AG20443 (cell line): ENCODE results near the gene DYRK2.

ENCODE experiments used
- DNase-seq: peaks from one replicate; pipeline ENCODE4 v3.0.0; 2012; ENCODE audit warnings: low spot score, mixed read lengths

Gene DYRK2

GRCh38 chr12:67704071-67704470 is 55.5 kb downstream of the DYRK2 start:
- no peak for DNase-seq

- peak; percentile 43 for DNase-seq
Observed at GRCh38 chr12:67705394-67706370, 57.1 kb downstream of the DYRK2 start.

- no peak for DNase-seq
Observed at GRCh38 chr12:67709367-67709954, 60.9 kb downstream of the DYRK2 start.

GRCh38 chr12:67710582-67710981 is 62.0 kb downstream of the DYRK2 start:
- peak; percentile 21 for DNase-seq

GRCh38 chr12:67712011-67712410 is 63.5 kb downstream of the DYRK2 start:
- no peak for DNase-seq

GRCh38 chr12:67714648-67715047 is 66.1 kb downstream of the DYRK2 start:
- no peak for DNase-seq
